GM12875 (cell line): ENCODE measurements around the gene EXT2.

ENCODE experiments used
- H3K4me3 ChIP-seq: one replicate; pipeline ENCODE4 v1.5.1; 2011; ENCODE audit warnings: low read depth, low read length, control low read depth
- TF ChIP-seq, protein P1 (sequence below): IDR thresholded peaks from 2 replicates; pipeline ENCODE4 v1.5.1; 2011; ENCODE audit warnings: low read depth, mild to moderate bottlenecking, control low read depth, inconsistent platforms, low read length, moderate library complexity, borderline replicate concordance; ENCODE audit not compliant: insufficient read depth

The EXT2 gene

GRCh38 chr11:44275961-44276550 is 180.6 kb downstream of the EXT2 start:
- TF ChIP-seq, protein P1, sequence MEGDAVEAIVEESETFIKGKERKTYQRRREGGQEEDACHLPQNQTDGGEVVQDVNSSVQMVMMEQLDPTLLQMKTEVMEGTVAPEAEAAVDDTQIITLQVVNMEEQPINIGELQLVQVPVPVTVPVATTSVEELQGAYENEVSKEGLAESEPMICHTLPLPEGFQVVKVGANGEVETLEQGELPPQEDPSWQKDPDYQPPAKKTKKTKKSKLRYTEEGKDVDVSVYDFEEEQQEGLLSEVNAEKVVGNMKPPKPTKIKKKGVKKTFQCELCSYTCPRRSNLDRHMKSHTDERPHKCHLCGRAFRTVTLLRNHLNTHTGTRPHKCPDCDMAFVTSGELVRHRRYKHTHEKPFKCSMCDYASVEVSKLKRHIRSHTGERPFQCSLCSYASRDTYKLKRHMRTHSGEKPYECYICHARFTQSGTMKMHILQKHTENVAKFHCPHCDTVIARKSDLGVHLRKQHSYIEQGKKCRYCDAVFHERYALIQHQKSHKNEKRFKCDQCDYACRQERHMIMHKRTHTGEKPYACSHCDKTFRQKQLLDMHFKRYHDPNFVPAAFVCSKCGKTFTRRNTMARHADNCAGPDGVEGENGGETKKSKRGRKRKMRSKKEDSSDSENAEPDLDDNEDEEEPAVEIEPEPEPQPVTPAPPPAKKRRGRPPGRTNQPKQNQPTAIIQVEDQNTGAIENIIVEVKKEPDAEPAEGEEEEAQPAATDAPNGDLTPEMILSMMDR, result no peak
- no peak overlapping the region for H3K4me3 ChIP-seq

DNA sequence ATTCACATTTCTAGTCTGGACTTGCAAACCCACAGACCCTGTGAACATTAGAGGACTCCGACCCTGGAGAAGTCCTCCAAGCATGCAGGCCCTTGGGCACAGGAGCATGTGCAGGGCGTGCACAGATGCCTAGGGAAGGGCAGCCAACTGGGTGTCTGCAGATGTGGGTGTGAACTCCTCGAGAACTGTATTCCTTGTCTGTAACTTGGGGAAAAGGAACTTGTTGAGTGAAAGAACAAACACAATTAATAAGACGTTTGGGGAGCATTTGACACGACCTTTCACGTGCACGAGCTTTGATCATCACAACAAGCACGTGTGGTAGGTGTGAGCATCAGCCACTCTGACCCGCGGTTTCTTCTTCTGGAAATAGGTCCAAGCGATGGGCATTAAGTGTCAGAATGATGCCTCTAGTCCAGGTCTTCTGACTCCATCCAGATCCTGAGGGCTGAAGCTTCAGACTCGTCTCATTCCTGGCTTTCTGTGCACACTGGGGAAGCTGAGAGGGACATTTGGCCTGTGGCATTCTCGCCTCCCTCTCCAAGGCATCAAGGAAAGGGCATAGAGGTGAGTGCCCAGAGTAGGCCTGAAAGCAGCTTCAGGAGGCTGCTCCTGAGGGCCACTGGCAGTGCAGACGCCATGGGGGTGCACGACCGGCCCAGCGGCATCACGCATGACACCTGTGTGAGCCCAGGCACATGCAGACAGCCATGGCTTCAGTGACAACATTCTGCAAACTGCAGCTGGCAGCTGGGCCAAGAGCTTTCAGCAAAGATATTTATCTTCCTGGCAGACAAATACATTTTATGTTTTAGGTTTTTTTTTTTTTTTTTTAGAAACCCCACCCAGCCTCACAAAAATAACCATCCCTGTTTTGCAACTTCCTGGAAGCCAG is 182.0 kb downstream of the EXT2 start:
- no peak overlapping the region for H3K4me3 ChIP-seq
- TF ChIP-seq, protein P1, result no peak

DNA sequence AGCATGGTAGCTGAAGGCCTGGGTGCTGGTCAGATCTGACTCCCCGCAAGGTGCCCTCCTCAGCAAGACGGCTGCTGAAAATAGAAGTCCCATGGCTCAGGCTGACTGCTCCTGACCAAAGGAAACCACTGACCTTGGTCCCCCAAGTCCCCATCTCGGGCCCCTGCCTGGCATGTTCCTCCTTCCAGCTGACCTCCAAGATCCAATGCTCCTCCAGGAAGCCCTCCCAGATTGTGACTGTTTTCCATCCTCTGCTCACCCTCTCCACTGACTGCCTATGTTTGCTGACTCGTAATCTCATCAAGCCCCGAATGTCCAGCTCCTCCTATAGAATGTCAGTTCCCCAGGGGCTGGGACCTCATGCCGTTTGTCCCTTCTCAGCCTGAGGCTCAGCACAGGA is 184.0 kb downstream of the EXT2 start:
- TF ChIP-seq, protein P1, result no peak
- H3K4me3 ChIP-seq, result no peak overlapping the region

DNA sequence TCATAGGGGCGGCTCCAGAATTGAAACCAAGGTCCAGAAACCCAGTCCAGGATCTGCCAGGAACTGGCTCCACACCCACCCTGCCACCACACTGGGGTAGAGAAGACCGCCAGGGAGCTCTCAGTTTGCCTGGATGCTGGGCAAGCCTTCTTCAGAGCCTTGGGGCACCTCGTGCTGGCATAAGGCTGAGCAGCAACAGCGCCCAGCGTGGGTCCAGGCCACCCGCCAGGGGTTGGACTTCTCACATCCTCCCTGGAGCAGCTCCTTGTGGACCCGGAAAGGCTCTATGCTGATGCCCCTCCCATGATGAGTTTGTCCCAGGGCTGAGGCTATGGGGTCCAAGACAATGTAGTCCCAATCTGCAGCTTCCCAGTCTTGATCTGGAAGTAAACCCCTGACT is 184.8 kb downstream of the EXT2 start:
- TF ChIP-seq, protein P1, result no peak
- no peak overlapping the region for H3K4me3 ChIP-seq

DNA sequence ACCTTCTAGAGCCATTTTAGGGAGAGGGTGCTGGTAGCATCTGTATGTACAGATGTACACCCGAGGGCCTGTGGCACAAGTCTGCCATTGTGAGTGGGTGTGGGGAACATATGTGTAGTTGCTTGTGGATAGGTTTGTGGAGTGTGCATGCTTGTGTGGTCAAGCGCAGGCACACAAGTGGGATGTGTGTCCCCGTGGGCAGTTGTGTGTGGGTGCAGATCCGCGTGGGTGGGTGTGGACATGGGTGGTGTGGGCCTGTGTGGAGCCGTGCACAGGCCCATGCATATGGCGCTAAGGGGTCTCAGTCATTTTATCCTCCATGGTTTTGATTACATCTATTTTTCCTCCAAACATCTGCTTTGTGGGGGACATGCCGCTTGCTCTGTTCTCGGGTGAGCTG is 185.7 kb downstream of the EXT2 start:
- TF ChIP-seq, protein P1, result no peak
- H3K4me3 ChIP-seq, result no peak overlapping the region

- TF ChIP-seq, protein P1, result no peak
- H3K4me3 ChIP-seq, result no peak overlapping the region
These were observed 187.1 kb downstream of the EXT2 start for GRCh38 chr11:44282620-44283019.

DNA sequence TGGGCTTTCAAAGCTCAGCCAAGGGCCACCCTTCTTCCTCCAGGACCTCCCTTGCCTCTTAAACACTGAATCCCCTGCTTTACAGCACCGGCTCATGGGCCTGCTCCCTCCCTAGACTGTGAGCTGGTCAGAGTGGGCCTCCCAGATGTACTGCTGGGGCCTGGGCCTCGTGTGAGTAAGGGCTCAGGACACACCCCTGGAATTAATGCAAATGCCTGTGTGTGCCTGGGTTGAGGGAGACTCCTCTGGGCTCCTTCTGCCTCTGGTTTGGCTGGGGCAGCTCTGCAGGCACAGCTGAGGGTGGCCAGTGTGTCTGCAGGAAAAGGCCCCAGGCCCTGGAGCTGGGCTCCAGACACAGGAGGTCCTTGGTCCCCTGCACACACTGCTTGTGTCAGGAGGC is 190.3 kb downstream of the EXT2 start:
- TF ChIP-seq, protein P1, result no peak
- H3K4me3 ChIP-seq, result no peak overlapping the region
